Liver (tissue), 9 donors: Measurements from ENCODE around the gene CASZ1. TPM values are rescaled to one million over a fixed set of nuclear protein-coding genes. Genes with fewer than 3 reads are reported as not detected.

Experiments used
- DNase-seq: peaks from one replicate; pipeline ENCODE4 v3.0.0-alpha.2; 2017; ENCODE audit warnings: low spot score
- H3K27ac ChIP-seq, 2 donors: one replicate each; pipeline ENCODE4 v1.7.0; 2013; ENCODE audit warnings: inconsistent platforms in 2 of 2, low read length in 2 of 2, control low read depth in 1 of 2, low read depth in 1 of 2, mild to moderate bottlenecking in 1 of 2
- H3K27me3 ChIP-seq, 4 donors: one replicate each; pipeline versions ENCODE4 v1.6.1 to v1.7.0; 2013; ENCODE audit warnings: low read length in 3 of 4, inconsistent platforms in 1 of 4, mild to moderate bottlenecking in 1 of 4, moderate library complexity in 1 of 4; ENCODE audit not compliant: control insufficient read depth in 4 of 4, insufficient read depth in 4 of 4
- H3K36me3 ChIP-seq, 4 donors: one replicate each; pipeline versions ENCODE4 v1.6.1 to v1.7.0; 2013; ENCODE audit warnings: low read length in 3 of 4, mild to moderate bottlenecking in 3 of 4, low read depth in 1 of 4, moderate library complexity in 1 of 4; ENCODE audit not compliant: control insufficient read depth in 4 of 4, insufficient read depth in 3 of 4
- H3K4me1 ChIP-seq, 4 donors: one replicate each; pipeline versions ENCODE4 v1.6.1 to v1.7.0; 2013; ENCODE audit warnings: low read length in 3 of 4, mild to moderate bottlenecking in 3 of 4, moderate library complexity in 1 of 4; ENCODE audit not compliant: control insufficient read depth in 4 of 4, insufficient read depth in 4 of 4
- H3K4me3 ChIP-seq, 3 donors: one replicate each; pipeline versions ENCODE4 v1.6.1 to v1.7.0; 2013; ENCODE audit warnings: low read length in 3 of 3, control low read depth in 1 of 3, low read depth in 1 of 3, mild to moderate bottlenecking in 1 of 3
- H3K9ac ChIP-seq, 2 donors: one replicate each; pipeline ENCODE4 v1.7.0; 2013; ENCODE audit warnings: low read length in 2 of 2, mild to moderate bottlenecking in 2 of 2, moderate library complexity in 2 of 2, control low read depth in 1 of 2, low read depth in 1 of 2
- H3K9me3 ChIP-seq, 4 donors: one replicate each; pipeline versions ENCODE4 v1.6.1 to v1.7.0; 2013; ENCODE audit warnings: low read length in 3 of 4; ENCODE audit not compliant: control insufficient read depth in 4 of 4
- ATF3 ChIP-seq: IDR thresholded peaks from 2 replicates; pipeline ENCODE4 v1.6.1; 2016; ENCODE audit warnings: antibody characterized with exemption
- CTCF ChIP-seq: fragments of 150-350 bp; IDR thresholded peaks from 2 replicates; pipeline ENCODE4 v1.5.1; 2017; ENCODE audit warnings: improper control_type of control experiment, low read depth, low read length; ENCODE audit not compliant: missing input control
- FOXA1 ChIP-seq: IDR thresholded peaks from 2 replicates; pipeline ENCODE4 v1.6.1; 2016; ENCODE audit warnings: antibody characterized with exemption
- FOXA2 ChIP-seq: IDR thresholded peaks from 2 replicates; pipeline ENCODE4 v1.6.1; 2016; ENCODE audit warnings: antibody characterized with exemption
- GABPA ChIP-seq, 2 donors: IDR thresholded peaks in 1 of 2; conservative IDR thresholded peaks in 1 of 2; 2 replicates each; pipeline ENCODE4 v1.6.1; 2016; ENCODE audit warnings: antibody characterized with exemption in 2 of 2, mild to moderate bottlenecking in 1 of 2, moderate library complexity in 1 of 2
- HNF4A ChIP-seq, 2 donors: conservative IDR thresholded peaks; 2 replicates each; pipeline ENCODE4 v1.6.1; 2016; ENCODE audit warnings: antibody characterized with exemption in 2 of 2, mild to moderate bottlenecking in 2 of 2
- JUND ChIP-seq, 2 donors: IDR thresholded peaks; 2 replicates each; pipeline ENCODE4 v1.6.1; 2016; ENCODE audit warnings: antibody characterized with exemption in 2 of 2
- MAX ChIP-seq: IDR thresholded peaks from 2 replicates; pipeline ENCODE4 v1.6.1; 2016; ENCODE audit warnings: antibody characterized with exemption
- NR2F2 ChIP-seq: IDR thresholded peaks from 2 replicates; pipeline ENCODE4 v1.6.1; 2016; ENCODE audit warnings: antibody characterized with exemption
- RAD21 ChIP-seq, 2 donors: IDR thresholded peaks; 2 replicates each; pipeline ENCODE4 v1.6.1; 2016; ENCODE audit warnings: antibody characterized with exemption in 2 of 2, mild to moderate bottlenecking in 2 of 2
- REST ChIP-seq: IDR thresholded peaks from 2 replicates; pipeline ENCODE4 v1.6.1; 2016; ENCODE audit warnings: antibody characterized with exemption, mild to moderate bottlenecking
- RXRA ChIP-seq, 2 donors: IDR thresholded peaks; 2 replicates each; pipeline ENCODE4 v1.6.1; 2017 to 2018; ENCODE audit warnings: antibody characterized with exemption in 2 of 2, mild to moderate bottlenecking in 1 of 2
- SP1 ChIP-seq: IDR thresholded peaks from 2 replicates; pipeline ENCODE4 v1.6.1; 2018; ENCODE audit warnings: antibody characterized with exemption, mild to moderate bottlenecking
- TAF1 ChIP-seq: conservative IDR thresholded peaks from 2 replicates; pipeline ENCODE4 v1.6.1; 2016; ENCODE audit warnings: antibody characterized with exemption, mild to moderate bottlenecking
- YY1 ChIP-seq: IDR thresholded peaks from 2 replicates; pipeline ENCODE4 v1.6.1; 2016; ENCODE audit warnings: antibody characterized with exemption, mild to moderate bottlenecking
- ZBTB33 ChIP-seq: IDR thresholded peaks from 2 replicates; pipeline ENCODE4 v1.6.1; 2016; ENCODE audit warnings: antibody characterized with exemption
- WGBS: extraction: QIAGEN DNeasy Blood & Tissue Kit; methylation state at CpG from one replicate; pipeline ENCODE4 v1.1.7; 2013; 5-methylcytosine and 5-hydroxymethylcytosine counted together
- polyA plus RNA-seq, 2 donors: library from polyadenylated mRNA; stranded (reverse) in 1 of 2; unstranded in 1 of 2; fragments of 200-250 nt in 1 of 2; fragments of >200 nt in 1 of 2; fragmentation: Nextera tagmentation in 1 of 2; extraction: Ambion mirVana in 1 of 2; gene quantifications; one replicate each; pipeline versions ENCODE4 v1.2.1 to v1.2.3, GENCODE V29; 2013 to 2015
- total RNA-seq, 2 donors: library from RNA; depleted of rRNA; stranded (reverse); fragments of >200 nt; gene quantifications; one replicate each; pipeline ENCODE4 v1.2.3, GENCODE V29; 2014
- donor health status: healthy.
- donor health status: healthy.
- donor health status: healthy.
- donor health status: healthy.
- donor health status: healthy.

CASZ1 gene
- total and polyA plus RNA-seq, 4 donors = 1.0 to 3.5 (median 1.9) TPM

GRCh38 chr1:10812387-10812915 lies 16.0 kb upstream of the CASZ1 start:
- DNase-seq = no peak
- H3K36me3 ChIP-seq = no peaks in the 10 kb centered on the region
- TF ChIP-seq GABPA (IDR thresholded peaks at IDR 0.05 in 1 of 2, conservative IDR thresholded peaks at IDR 0.05 in 1 of 2) = no peak
- TF ChIP-seq ATF3 = no peak
- TF ChIP-seq MAX = no peak
- no peak for TF ChIP-seq ZBTB33
- no peak for TF ChIP-seq RAD21 (IDR thresholded peaks at IDR 0.05)
- TF ChIP-seq RXRA (IDR thresholded peaks at IDR 0.05) = no peak
- TF ChIP-seq TAF1 = no peak
- no peak for TF ChIP-seq SP1
- TF ChIP-seq REST = no peak
- H3K4me1 ChIP-seq = no peaks in the 10 kb centered on the region
- peaks cover 0 to 3% (median 0%) of the 10 kb centered on the region in 4 donors for H3K27me3 ChIP-seq
- no peak overlapping the region for H3K9ac ChIP-seq
- H3K9me3 ChIP-seq = no peaks in the 10 kb centered on the region
- WGBS = 89% methylated on average over 11 of the region's 11 CpGs
- H3K4me3 ChIP-seq = no peak overlapping the region
- no peak overlapping the region for H3K27ac ChIP-seq

GRCh38 chr1:10808441-10808840 lies 12.0 kb upstream of the CASZ1 start:
- TF ChIP-seq GABPA (IDR thresholded peaks at IDR 0.05 in 1 of 2, conservative IDR thresholded peaks at IDR 0.05 in 1 of 2) (no peak), FOXA1 (no peak), SP1 (no peak), YY1 (no peak), ZBTB33 (no peak), RAD21 (IDR thresholded peaks at IDR 0.05) (no peak), ATF3 (no peak), JUND (IDR thresholded peaks at IDR 0.05) (no peak), REST (no peak), RXRA (IDR thresholded peaks at IDR 0.05) (no peak), FOXA2 (no peak), TAF1 (no peak), CTCF (no peak), HNF4A (conservative IDR thresholded peaks at IDR 0.05) (no peak), MAX (no peak), NR2F2 (no peak)
- WGBS = 72% methylated on average over 7 of the region's 7 CpGs

More at GRCh38 chr1:10808441-10808840, 12.0 kb upstream of the CASZ1 start:
- Histone ChIP-seq H3K27me3 (peaks cover 0 to 3% (median 0%) of the 10 kb centered on the region in 4 donors), H3K9me3 (no peaks in the 10 kb centered on the region), H3K27ac (no peak overlapping the region), H3K4me1 (no peaks in the 10 kb centered on the region), H3K4me3 (no peak overlapping the region), H3K9ac (no peak overlapping the region), H3K36me3 (no peaks in the 10 kb centered on the region)
- DNase-seq = no peak
